A549 (cell line): ENCODE data around the gene MTOR.

ENCODE experiments used
- CHD2 ChIP-seq: fragments of 150-350 bp; IDR thresholded peaks from 2 replicates; pipeline ENCODE4 v1.6.1; 2014; ENCODE audit warnings: low read length; ENCODE audit not compliant: partially characterized antibody
- CTCF ChIP-seq: fragments of >200 bp; sonication (Bioruptor Twin); formaldehyde crosslinking; IDR thresholded peaks from 3 replicates; pipeline ENCODE4 v1.5.1; 2016
- EP300 ChIP-seq, 2 experiments: fragments of >200 bp; sonication (Bioruptor Twin); formaldehyde crosslinking; IDR thresholded peaks; 2 replicates in 1 of 2; 3 replicates in 1 of 2; pipeline ENCODE4 v1.6.1; 2016 to 2017
- KDM1A ChIP-seq: fragments of 200-600 bp; sonication (generic); IDR thresholded peaks from 2 replicates; pipeline ENCODE4 v1.6.1; 2016; ENCODE audit warnings: low read depth, mild to moderate bottlenecking
- MAFK ChIP-seq: fragments of 450-650 bp; IDR thresholded peaks from 2 replicates; pipeline ENCODE4 v1.6.1; 2014; ENCODE audit not compliant: partially characterized antibody
- MAX ChIP-seq: IDR thresholded peaks from 2 replicates; pipeline ENCODE4 v1.6.1; 2012
- NR3C1 ChIP-seq: fragments of >200 bp; sonication (Bioruptor Twin); formaldehyde crosslinking; IDR thresholded peaks from 3 replicates; pipeline ENCODE4 v1.6.1; 2017
- PHF8 ChIP-seq: fragments of 200-600 bp; sonication (generic); IDR thresholded peaks from 2 replicates; pipeline ENCODE4 v1.6.1; 2016; ENCODE audit warnings: low read depth, mild to moderate bottlenecking, antibody characterized with exemption, moderate library complexity, borderline replicate concordance
- POLR2A ChIP-seq: IDR thresholded peaks from 2 replicates; pipeline ENCODE4 v1.6.1; 2012; ENCODE audit warnings: mild to moderate bottlenecking, low read length
- POLR2AphosphoS2 ChIP-seq: conservative IDR thresholded peaks from 2 replicates; pipeline ENCODE4 v1.6.1; 2012; ENCODE audit warnings: low read length, improper control_type of control experiment, inconsistent platforms
- REST ChIP-seq: fragments of 200-600 bp; sonication (generic); IDR thresholded peaks from 2 replicates; pipeline ENCODE4 v1.6.1; 2016; ENCODE audit warnings: antibody characterized with exemption, mild to moderate bottlenecking, moderate library complexity
- USF2 ChIP-seq: fragments of 450-650 bp; IDR thresholded peaks from 2 replicates; pipeline ENCODE4 v1.6.1; 2014; ENCODE audit warnings: antibody characterized with exemption

- no peak for TF ChIP-seq USF2
- no peak for TF ChIP-seq CTCF
- no peak for TF ChIP-seq MAX
- TF ChIP-seq CHD2, result no peak
- TF ChIP-seq POLR2A, result no peak
- TF ChIP-seq NR3C1, result no peak
- TF ChIP-seq PHF8, result no peak
- no peak for TF ChIP-seq POLR2AphosphoS2
- no peak for TF ChIP-seq MAFK
- TF ChIP-seq REST, result no peak
- TF ChIP-seq EP300 (IDR thresholded peaks at IDR 0.05), result no peak
- no peak for TF ChIP-seq KDM1A
These were observed 4.1 kb upstream of the MTOR start for GRCh38 chr1:11266268-11267074.
